Upper lobe of right lung (tissue), 1 donor: ENCODE data around the gene NKD2. TPM values are rescaled to one million over a fixed set of nuclear protein-coding genes. Genes with fewer than 3 reads are reported as not detected.

ENCODE experiments used
- ATAC-seq: fragments of 200-7000 bp; cut with Tn5 transposase; one replicate; pipeline ENCODE4 v1.9.1; 2020; ENCODE audit warnings: mild to moderate bottlenecking, moderate library complexity
- DNase-seq: peaks from one replicate; pipeline ENCODE4 v3.0.0-alpha.2; 2020
- H3K27ac ChIP-seq: fragments of 200-600 bp; one replicate; pipeline ENCODE4 v1.8.0; 2022
- H3K27me3 ChIP-seq: fragments of 200-600 bp; one replicate; pipeline ENCODE4 v1.8.0; 2022; ENCODE audit warnings: mild to moderate bottlenecking
- H3K36me3 ChIP-seq: fragments of 200-600 bp; one replicate; pipeline ENCODE4 v1.8.0; 2022
- H3K4me1 ChIP-seq: fragments of 200-600 bp; one replicate; pipeline ENCODE4 v1.8.0; 2022
- H3K4me3 ChIP-seq: fragments of 200-600 bp; one replicate; pipeline ENCODE4 v1.8.0; 2022; ENCODE audit warnings: mild to moderate bottlenecking
- H3K9me3 ChIP-seq: fragments of 200-600 bp; one replicate; pipeline ENCODE4 v1.8.0; 2022
- CTCF ChIP-seq: fragments of 200-600 bp; IDR thresholded peaks from one replicate; pipeline ENCODE4 v1.8.0; 2022; ENCODE audit warnings: antibody characterized with exemption
- intact Hi-C: fragments of 100-400 bp; cut with DNase I; formaldehyde crosslinking; loops from one replicate; pipeline ENCODE4 v1.11.0; 2022
- total RNA-seq: library from RNA; stranded (reverse); fragmentation: NEBNext Ultra II Directional; extraction: Animal tissue kit (Norgen Biotek cat#: 25700); gene quantifications from one replicate; pipeline ENCODE4 v1.2.1, GENCODE V29; 2021
- donor health status: DM: no; HTN: yes; CAD: no; lungs with severe emphysema.

The NKD2 gene
- total RNA-seq, 1 donor from 2014 or later: 64.4 TPM

GRCh38 chr5:1038417-1039209, 30.0 kb downstream of the NKD2 start:
- ATAC-seq (peak; percentile 4), DNase-seq (no peak)
- H3K27me3 ChIP-seq: no peaks in the 10 kb centered on the region
- no peak overlapping the region for H3K27ac ChIP-seq
- no peak for TF ChIP-seq CTCF
- no peaks in the 10 kb centered on the region for H3K36me3 ChIP-seq
- H3K9me3 ChIP-seq: no peaks in the 10 kb centered on the region
- no peaks in the 10 kb centered on the region for H3K4me1 ChIP-seq
- intact Hi-C loops: no loop called here
- no peak overlapping the region for H3K4me3 ChIP-seq

DNA sequence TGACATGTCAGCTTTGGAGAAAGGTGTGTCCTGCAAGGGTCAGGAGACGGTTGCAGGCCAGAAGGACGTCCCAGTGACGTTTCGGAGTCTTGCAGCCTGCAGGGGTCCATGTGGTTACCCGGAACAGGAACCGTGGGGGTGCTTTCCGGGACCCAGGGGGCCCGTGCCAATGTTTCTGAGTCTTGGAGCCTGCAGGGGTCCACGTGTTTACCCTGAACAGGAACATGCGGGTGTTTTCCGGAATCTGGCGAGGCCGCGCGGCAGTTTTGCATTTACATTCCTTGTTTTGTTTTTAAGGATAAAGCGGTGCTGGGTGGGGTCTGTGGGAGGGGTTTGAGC, 30.6 kb downstream of the NKD2 start:
- ATAC-seq (no peak), DNase-seq (no peak)
- Histone ChIP-seq H3K27me3 (no peaks in the 10 kb centered on the region), H3K4me3 (no peak overlapping the region), H3K4me1 (no peaks in the 10 kb centered on the region), H3K36me3 (no peaks in the 10 kb centered on the region), H3K27ac (no peak overlapping the region), H3K9me3 (no peaks in the 10 kb centered on the region)
- no peak for TF ChIP-seq CTCF
- intact Hi-C loops: no loop called here

- TF ChIP-seq CTCF: no peak
- H3K4me3 ChIP-seq: no peak overlapping the region
- ATAC-seq (no peak), DNase-seq (no peak)
- intact Hi-C loops: no loop called here
- no peaks in the 10 kb centered on the region for H3K36me3 ChIP-seq
- H3K27ac ChIP-seq: no peak overlapping the region
- no peaks in the 10 kb centered on the region for H3K27me3 ChIP-seq
- no peaks in the 10 kb centered on the region for H3K4me1 ChIP-seq
- no peaks in the 10 kb centered on the region for H3K9me3 ChIP-seq
Observed at GRCh38 chr5:1039706-1040260, 31.2 kb downstream of the NKD2 start.

GRCh38 chr5:1040571-1040970, 32.0 kb downstream of the NKD2 start:
- Histone ChIP-seq H3K4me1 (no peaks in the 10 kb centered on the region), H3K4me3 (no peak overlapping the region), H3K27me3 (no peaks in the 10 kb centered on the region), H3K27ac (no peak overlapping the region), H3K36me3 (no peaks in the 10 kb centered on the region), H3K9me3 (no peaks in the 10 kb centered on the region)
- TF ChIP-seq CTCF: no peak
- intact Hi-C loops: no loop called here
- no peak for DNase-seq
- no peak for ATAC-seq

DNA sequence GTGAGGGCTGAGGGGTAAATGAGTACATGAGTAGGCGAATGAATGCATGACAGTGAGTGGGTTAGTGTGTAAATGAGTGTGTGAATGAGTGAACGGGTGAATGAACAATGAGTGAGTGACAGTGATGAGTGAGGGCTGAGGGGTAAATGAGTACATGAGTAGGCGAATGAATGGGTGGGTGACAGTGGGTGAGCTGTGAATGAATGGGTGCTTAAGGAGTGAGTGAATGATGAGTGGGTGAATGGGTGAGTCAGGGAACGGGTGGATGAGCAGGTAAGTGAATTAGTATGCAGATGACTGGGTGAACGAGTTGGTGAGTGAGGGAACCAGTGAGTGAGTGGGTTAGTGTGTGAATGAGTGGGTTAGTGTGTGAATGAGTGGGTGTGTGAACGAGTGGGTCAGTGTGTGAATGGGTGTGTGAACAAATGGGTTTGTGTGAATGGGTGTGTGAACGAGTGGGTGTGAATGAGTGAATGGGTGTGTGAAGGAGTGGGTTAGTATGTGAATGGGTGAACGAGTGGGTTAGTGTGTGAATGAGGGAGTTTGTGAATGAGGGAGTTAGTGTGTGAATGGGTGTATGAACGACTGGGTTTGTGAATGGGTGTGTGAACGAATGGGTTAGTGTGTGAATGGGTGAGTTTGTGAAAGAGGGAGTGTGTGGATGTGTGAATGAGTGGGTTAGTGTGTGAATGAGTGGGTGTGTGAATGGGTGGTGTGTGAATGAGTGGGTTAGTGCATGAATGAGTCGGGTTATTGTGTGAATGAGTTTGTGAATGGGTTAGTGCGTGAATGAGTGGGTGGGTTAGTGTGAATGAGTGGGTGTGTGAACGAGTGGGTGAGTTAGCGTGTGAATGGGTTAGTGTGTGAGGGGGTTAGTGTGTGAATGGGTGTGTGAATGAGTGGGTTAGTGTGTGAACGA, 32.9 kb downstream of the NKD2 start:
- ATAC-seq (no peak), DNase-seq (no peak)
- no peak overlapping the region for H3K4me3 ChIP-seq
- H3K4me1 ChIP-seq: no peaks in the 10 kb centered on the region
- H3K27ac ChIP-seq: no peak overlapping the region
- H3K36me3 ChIP-seq: no peaks in the 10 kb centered on the region
- no peaks in the 10 kb centered on the region for H3K9me3 ChIP-seq
- no peak for TF ChIP-seq CTCF
- intact Hi-C loops: no loop called here
- H3K27me3 ChIP-seq: no peaks in the 10 kb centered on the region
